ENCODE data around the gene TMEM156. TPM values are rescaled to one million over a fixed set of nuclear protein-coding genes. Genes with fewer than 3 reads are reported as not detected.
"Not testable (repeated sequence)": the region's sequence is repeated elsewhere in the genome, so short reads cannot be mapped to it uniquely, and the experiment has no call there.

Gene TMEM156
- total RNA-seq, 4 donors from 2014 or later: not detected

DNA sequence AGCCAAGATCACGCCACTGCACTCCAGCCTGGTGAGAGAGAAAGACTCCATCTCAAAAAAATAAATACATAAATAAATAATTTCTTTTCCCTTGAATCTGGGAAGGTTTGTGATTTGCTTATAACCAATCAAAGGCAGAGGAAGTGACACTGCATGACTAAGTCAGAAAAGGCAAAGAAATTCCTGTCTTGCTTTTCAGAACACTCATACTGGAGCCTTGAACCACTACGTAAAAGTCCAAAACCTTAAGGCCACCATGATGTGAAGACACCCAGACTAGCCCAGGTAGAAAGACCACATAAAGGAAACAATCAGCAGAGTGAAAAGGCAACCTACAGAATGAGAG lies 36.6 kb downstream of the TMEM156 start:
- intact Hi-C loops (cut with DNase I; ENCODE audit: low total_unique reads): no loop called here
- TF ChIP-seq, protein P1, sequence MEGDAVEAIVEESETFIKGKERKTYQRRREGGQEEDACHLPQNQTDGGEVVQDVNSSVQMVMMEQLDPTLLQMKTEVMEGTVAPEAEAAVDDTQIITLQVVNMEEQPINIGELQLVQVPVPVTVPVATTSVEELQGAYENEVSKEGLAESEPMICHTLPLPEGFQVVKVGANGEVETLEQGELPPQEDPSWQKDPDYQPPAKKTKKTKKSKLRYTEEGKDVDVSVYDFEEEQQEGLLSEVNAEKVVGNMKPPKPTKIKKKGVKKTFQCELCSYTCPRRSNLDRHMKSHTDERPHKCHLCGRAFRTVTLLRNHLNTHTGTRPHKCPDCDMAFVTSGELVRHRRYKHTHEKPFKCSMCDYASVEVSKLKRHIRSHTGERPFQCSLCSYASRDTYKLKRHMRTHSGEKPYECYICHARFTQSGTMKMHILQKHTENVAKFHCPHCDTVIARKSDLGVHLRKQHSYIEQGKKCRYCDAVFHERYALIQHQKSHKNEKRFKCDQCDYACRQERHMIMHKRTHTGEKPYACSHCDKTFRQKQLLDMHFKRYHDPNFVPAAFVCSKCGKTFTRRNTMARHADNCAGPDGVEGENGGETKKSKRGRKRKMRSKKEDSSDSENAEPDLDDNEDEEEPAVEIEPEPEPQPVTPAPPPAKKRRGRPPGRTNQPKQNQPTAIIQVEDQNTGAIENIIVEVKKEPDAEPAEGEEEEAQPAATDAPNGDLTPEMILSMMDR (IDR thresholded peaks at IDR 0.05 in 4 of 5, conservative IDR thresholded peaks at IDR 0.05 in 1 of 5): no peak
- TF ChIP-seq POLR2A (IDR thresholded peaks at IDR 0.05): no peak
- peaks cover 0 to 8% (median 0%) of the 10 kb centered on the region in 3 donors for H3K9me3 ChIP-seq
- in situ Hi-C loops (cut with MboI; ENCODE audit: low sequenced_read_pairs in 4 of 4): no loop called here
- H3K27me3 ChIP-seq: no peaks in the 10 kb centered on the region
- ATAC-seq: no peak
- no peaks in the 10 kb centered on the region for H3K36me3 ChIP-seq
- H3K4me3 ChIP-seq: no peak overlapping the region
- no peak overlapping the region for H3K27ac ChIP-seq
- H3K4me1 ChIP-seq: no peaks in the 10 kb centered on the region
- DNase-seq: no peak

DNA sequence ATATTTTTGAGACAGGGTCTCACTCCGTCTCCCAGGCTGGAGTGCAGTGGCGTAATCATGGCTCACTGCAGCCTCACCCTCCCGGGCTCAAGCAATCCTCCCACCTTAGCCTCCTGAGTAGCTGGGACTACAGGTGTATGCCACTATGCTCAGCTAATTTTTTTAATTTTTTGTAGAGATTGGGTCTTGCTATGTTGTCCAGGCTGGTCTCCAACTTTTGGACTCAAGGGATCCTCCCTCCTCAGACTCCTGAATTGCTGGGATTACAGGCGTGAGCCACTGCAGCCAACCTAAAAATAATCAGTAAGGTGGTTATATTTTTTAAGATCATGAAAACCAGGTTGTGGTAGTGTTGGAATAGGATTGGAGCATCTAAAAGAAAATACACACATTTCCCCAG lies 38.1 kb downstream of the TMEM156 start:
- Histone ChIP-seq H3K4me1 (no peaks in the 10 kb centered on the region), H3K27me3 (no peaks in the 10 kb centered on the region), H3K4me3 (no peak overlapping the region), H3K36me3 (no peaks in the 10 kb centered on the region), H3K9me3 (no peaks in the 10 kb centered on the region), H3K27ac (no peak overlapping the region)
- ATAC-seq (no peak), DNase-seq (no peak)
- intact Hi-C loops (cut with DNase I; ENCODE audit: low total_unique reads): no loop called here
- no peak for TF ChIP-seq POLR2A (IDR thresholded peaks at IDR 0.05)
- TF ChIP-seq, protein P1 (IDR thresholded peaks at IDR 0.05 in 4 of 5, conservative IDR thresholded peaks at IDR 0.05 in 1 of 5): no peak
- in situ Hi-C loops (cut with MboI; ENCODE audit: low sequenced_read_pairs in 4 of 4): no loop called here

DNA sequence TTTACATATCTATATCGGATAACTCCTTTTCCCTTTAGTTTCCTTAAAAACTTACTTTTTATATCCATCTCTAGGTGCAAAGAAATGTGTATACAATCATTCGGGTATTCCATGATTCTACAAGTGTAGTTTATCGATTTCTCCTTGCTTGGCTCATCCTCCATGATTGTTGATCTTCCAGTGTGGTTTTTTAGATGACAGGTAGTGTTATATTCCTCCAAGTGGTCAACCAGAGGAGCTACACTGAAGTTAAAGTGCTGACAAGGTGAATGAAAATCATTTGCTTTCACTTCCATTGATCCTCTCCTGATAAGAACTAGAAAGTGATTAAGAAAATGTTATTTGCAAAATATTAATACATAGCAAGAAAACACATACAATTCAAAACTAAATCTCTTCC lies 38.5 kb downstream of the TMEM156 start:
- H3K27me3 ChIP-seq: no peaks in the 10 kb centered on the region
- in situ Hi-C loops (cut with MboI; ENCODE audit: low sequenced_read_pairs in 4 of 4): no loop called here
- H3K4me3 ChIP-seq: no peak overlapping the region
- intact Hi-C loops (cut with DNase I; ENCODE audit: low total_unique reads): no loop called here
- H3K36me3 ChIP-seq: no peaks in the 10 kb centered on the region
- DNase-seq: no peak
- ATAC-seq: no peak
- no peak overlapping the region for H3K27ac ChIP-seq
- H3K9me3 ChIP-seq: no peaks in the 10 kb centered on the region
- TF ChIP-seq, protein P1 (IDR thresholded peaks at IDR 0.05 in 4 of 5, conservative IDR thresholded peaks at IDR 0.05 in 1 of 5): no peak
- TF ChIP-seq POLR2A (IDR thresholded peaks at IDR 0.05): no peak
- no peaks in the 10 kb centered on the region for H3K4me1 ChIP-seq

DNA sequence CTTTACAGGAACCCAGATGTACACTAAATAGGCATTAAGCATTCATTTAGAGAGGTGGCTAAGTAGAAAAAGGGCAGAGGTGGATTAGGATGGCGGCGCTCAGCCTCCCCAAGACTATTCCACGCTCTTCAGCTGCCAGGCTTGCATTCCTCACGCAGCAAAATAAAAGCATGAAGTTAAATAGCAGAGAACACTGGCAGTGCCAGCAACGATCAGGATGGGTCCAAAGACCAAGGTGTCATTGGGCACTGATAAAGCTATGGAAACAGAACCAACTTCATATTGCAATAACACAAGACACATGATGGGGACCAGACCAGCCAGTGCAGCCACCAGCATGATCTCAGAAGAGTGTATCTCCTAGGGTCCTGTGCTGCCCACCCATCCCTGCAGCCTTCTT lies 42.0 kb downstream of the TMEM156 start:
- TF ChIP-seq POLR2A (IDR thresholded peaks at IDR 0.05): no peak
- TF ChIP-seq, protein P1 (IDR thresholded peaks at IDR 0.05 in 4 of 5, conservative IDR thresholded peaks at IDR 0.05 in 1 of 5): no peak
- intact Hi-C loops (cut with DNase I; ENCODE audit: low total_unique reads) (no loop called here), in situ Hi-C loops (cut with MboI; ENCODE audit: low sequenced_read_pairs in 4 of 4) (no loop called here)
- Histone ChIP-seq H3K9me3 (no peaks in the 10 kb centered on the region), H3K4me3 (no peak overlapping the region), H3K27ac (no peak overlapping the region), H3K4me1 (no peaks in the 10 kb centered on the region), H3K27me3 (no peaks in the 10 kb centered on the region), H3K36me3 (no peaks in the 10 kb centered on the region)
- DNase-seq (no peak), ATAC-seq (no peak)

DNA sequence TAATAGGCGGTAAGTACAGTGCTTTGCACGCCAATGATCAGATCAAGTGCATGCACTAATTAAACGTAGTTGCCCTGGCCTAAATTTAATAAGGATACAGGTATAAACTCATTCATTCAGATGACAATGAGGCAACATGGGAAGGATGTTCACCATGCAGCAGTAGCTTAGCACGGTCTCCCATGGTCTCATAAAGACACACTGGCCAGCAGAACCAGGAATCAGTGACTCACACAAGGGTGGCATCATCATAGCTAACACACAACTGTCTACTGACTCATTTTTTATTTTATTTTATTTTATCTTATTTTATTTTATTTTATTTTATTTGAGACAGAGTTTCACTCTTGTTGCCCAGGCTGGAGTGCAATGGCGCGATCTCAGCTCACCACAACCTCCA lies 42.7 kb downstream of the TMEM156 start:
- no peak overlapping the region for H3K4me3 ChIP-seq
- in situ Hi-C loops (cut with MboI; ENCODE audit: low sequenced_read_pairs in 4 of 4): no loop called here
- DNase-seq: no peak

DNA sequence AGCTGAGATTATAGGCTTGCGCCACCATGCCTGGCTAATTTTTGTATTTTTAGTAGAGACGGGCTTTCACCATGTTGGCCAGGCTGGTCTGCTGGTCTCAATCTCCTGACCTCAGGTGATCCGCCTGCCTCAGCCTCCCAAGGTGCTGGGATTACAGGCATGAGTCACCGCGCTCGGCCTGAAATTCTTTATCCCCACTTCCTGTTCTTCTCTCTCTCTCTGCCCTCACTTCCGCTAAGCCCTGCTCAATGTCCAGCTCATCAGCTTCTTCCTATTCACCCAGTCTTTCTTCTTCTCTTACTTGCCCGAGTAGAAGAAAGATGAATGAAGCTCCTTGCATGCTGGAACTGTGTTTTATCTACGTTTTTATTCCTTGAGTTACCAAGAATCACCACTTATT lies 43.9 kb downstream of the TMEM156 start:
- H3K27ac ChIP-seq; intact Hi-C loops (cut with DNase I; ENCODE audit: low total_unique reads); H3K27me3 ChIP-seq; H3K36me3 ChIP-seq; in situ Hi-C loops (cut with MboI; ENCODE audit: low sequenced_read_pairs in 4 of 4); H3K4me1 ChIP-seq; H3K4me3 ChIP-seq; ATAC-seq; DNase-seq; H3K9me3 ChIP-seq: not testable (repeated sequence)

More for the DNA sequence above, 42.7 kb downstream of the TMEM156 start:
- Histone ChIP-seq H3K36me3 (no peaks in the 10 kb centered on the region), H3K4me1 (no peaks in the 10 kb centered on the region), H3K9me3 (no peaks in the 10 kb centered on the region), H3K27me3 (no peaks in the 10 kb centered on the region), H3K27ac (no peak overlapping the region)
- intact Hi-C loops (cut with DNase I; ENCODE audit: low total_unique reads): no loop called here
- TF ChIP-seq POLR2A (IDR thresholded peaks at IDR 0.05): no peak
- TF ChIP-seq, protein P1 (IDR thresholded peaks at IDR 0.05 in 4 of 5, conservative IDR thresholded peaks at IDR 0.05 in 1 of 5): no peak
- no peak for ATAC-seq

Measured in gastrocnemius medialis (tissue), 4 donors.